Measurements from ENCODE around the gene INHA.

Gene INHA

DNA sequence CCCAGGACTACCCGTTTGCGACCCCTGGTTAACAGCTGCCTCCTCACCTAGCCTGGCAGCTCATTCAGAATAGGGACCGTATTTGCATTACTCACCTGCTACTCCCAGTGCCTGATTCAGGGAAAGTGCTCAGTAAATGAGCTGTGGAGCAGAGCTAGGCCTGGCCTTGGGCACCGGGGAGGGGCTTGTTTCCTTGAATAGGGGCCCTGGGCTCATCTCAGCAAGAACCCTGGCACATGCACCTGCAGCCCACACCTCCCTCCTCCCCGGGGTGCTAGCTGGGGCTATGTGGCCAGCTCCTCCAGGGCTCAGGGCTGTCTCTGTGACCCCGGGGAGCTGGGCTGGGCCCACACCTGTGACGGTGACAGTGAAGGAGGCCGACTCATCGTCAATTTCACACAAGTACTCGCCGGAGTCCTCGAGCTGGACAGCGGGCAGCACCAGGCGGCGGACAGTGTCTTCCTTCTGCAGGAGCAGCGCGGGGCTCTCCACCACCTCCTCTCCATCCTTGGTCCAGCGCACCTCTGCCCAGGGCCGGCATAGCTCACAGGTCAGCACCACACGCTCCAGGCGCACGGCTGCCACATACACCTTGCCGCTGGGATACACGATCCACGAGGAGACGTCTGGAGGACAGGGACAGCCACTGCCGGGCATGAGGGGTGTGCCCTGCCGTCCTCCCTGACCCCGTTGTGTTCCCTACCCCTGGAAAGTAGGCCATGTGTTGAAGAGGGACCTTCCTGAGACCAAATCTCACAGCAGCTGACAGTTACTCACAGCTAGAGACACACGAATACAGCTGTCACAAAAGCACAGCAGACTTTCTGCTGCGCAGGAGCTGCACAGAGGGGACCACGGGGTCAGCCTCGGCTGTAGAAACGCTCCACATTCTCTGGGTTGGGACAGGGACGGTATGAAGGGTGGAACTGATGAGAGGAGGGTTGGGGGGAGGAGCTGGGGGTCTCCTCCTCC lies 9.8 kb upstream of the INHA start:
- TF ChIP-seq, protein P1, sequence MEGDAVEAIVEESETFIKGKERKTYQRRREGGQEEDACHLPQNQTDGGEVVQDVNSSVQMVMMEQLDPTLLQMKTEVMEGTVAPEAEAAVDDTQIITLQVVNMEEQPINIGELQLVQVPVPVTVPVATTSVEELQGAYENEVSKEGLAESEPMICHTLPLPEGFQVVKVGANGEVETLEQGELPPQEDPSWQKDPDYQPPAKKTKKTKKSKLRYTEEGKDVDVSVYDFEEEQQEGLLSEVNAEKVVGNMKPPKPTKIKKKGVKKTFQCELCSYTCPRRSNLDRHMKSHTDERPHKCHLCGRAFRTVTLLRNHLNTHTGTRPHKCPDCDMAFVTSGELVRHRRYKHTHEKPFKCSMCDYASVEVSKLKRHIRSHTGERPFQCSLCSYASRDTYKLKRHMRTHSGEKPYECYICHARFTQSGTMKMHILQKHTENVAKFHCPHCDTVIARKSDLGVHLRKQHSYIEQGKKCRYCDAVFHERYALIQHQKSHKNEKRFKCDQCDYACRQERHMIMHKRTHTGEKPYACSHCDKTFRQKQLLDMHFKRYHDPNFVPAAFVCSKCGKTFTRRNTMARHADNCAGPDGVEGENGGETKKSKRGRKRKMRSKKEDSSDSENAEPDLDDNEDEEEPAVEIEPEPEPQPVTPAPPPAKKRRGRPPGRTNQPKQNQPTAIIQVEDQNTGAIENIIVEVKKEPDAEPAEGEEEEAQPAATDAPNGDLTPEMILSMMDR (IDR thresholded peaks at IDR 0.05; ENCODE audit: unreplicated experiment in 3 of 3) = no peak
- Mint-ChIP-seq H3K9me3 (no peaks in the 10 kb centered on the region), H3K27ac (peak overlapping the region; percentile 44 to 90 (median 67)), H3K36me3 (ENCODE audit: low read depth) (peaks cover 62% of the 10 kb centered on the region), H3K27me3 (ENCODE audit: low read depth) (no peaks in the 10 kb centered on the region), H3K4me3 (peak overlapping the region in 2 of 3 experiments; percentile 48 to 71), H3K4me1 (peaks cover 56% of the 10 kb centered on the region)

DNA sequence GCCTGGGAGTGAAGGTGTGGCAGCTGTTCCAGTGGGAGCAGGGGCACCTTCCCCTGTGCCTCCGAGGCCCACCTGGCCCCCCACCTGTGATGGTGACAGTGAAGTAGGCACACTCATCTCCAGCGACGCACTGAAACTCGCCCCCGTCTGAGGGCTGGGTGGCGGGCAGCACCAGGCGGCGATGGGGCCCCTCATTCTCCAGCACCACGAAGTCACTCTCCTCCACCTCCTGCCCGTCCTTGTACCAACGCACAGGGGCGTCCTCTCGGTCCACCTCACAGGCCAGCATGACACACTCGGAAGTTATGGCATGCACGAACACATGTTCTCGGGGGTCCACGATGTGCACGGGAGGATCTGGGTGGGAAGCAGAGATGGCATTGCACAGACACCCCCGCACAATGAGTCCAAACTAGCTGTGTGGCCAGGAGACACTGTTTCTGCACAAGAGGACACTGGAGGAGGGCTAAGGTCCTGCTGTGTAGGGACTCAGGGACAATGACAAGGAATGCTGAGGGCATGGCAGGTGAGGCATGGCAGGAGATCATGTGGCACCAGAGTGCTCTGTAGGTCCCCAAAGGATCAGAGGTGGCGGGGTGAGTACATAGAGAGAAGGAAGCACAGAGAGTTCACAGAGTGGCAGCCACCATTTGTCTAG lies 8.7 kb upstream of the INHA start:
- Mint-ChIP-seq H3K4me3 (peak overlapping the region in 2 of 3 experiments; percentile 42 to 47), H3K9me3 (no peaks in the 10 kb centered on the region), H3K36me3 (ENCODE audit: low read depth) (peaks cover 65% of the 10 kb centered on the region), H3K27me3 (ENCODE audit: low read depth) (no peaks in the 10 kb centered on the region), H3K27ac (peak overlapping the region in 1 of 3 experiments; percentile 43), H3K4me1 (peaks cover 61% of the 10 kb centered on the region)
- TF ChIP-seq, protein P1 (IDR thresholded peaks at IDR 0.05; ENCODE audit: unreplicated experiment in 3 of 3) = no peak

DNA sequence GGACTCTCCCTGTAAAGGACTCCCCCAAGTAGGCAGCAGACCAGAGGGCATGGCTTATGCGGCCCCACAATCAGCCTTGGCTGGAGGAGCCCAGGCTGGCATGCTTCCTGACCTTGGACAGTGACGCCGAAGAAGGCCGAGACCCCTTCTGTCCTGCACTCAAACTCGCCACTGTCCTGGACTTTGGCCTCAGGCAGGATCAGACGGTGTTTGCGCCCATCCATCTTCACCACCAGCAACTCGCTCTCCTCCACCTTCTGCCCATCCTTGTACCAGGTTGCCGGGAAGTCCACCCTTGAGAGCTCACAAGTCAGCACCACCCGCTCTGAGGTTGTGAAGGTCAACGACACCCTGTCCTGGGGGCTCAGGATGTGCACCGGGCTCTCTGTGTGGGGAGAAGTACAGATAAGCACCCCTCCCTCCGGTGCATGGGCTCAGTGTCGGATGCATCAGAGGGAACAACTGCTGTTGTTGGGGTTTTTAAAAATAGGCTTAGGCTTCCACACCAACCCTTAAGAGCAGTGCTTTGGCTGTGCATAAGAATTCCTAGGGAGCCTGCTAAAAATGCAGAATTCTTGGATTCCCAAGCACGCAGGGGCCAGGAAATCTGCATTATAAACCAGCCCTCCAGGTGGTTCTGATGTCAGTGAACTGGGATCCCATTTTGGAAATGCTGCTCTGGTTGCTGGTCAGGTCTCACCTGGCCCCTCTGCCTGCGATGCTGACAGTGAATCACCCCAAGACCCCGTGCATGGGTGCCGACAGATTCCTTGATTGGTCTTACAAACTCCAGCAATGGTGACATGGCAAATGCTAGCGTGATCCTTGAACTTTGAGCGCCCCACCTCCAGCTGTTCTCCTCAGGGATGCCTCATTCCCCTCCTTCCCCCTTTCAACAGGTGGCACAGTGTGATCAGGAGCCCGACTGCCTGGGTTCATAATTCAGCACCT lies 6.7 kb upstream of the INHA start:
- Mint-ChIP-seq H3K9me3 (no peaks in the 10 kb centered on the region), H3K4me3 (no peak overlapping the region), H3K27ac (peak overlapping the region in 1 of 3 experiments; percentile 37), H3K27me3 (ENCODE audit: low read depth) (peaks cover 4% of the 10 kb centered on the region), H3K36me3 (ENCODE audit: low read depth) (peaks cover 64% of the 10 kb centered on the region), H3K4me1 (peaks cover 65% of the 10 kb centered on the region)
- TF ChIP-seq, protein P1 (IDR thresholded peaks at IDR 0.05; ENCODE audit: unreplicated experiment in 3 of 3) = no peak

DNA sequence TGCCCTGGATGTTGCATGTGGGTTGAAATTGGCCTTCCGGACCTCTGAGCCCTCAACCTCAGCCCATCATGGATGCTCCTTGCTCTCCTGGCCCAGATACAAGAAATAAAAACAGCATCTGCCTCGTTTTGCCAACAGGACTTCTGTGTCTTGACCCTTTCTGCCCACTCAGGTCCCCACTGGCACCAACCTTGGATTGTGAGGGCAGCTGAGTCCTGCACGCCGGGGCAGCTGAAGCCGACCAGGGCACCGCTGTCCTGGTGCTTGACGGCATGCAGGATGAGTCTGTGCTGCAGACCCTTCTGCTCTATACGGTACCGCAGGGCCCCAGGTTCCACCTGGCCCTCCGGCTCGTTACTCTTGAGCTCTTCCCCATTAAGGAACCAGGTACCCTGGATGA lies 5.5 kb upstream of the INHA start:
- TF ChIP-seq, protein P1 (IDR thresholded peaks at IDR 0.05; ENCODE audit: unreplicated experiment in 3 of 3) = no peak
- peaks cover 56% of the 10 kb centered on the region for H3K36me3 Mint-ChIP-seq (ENCODE audit: low read depth)
- peaks cover 4% of the 10 kb centered on the region for H3K27me3 Mint-ChIP-seq (ENCODE audit: low read depth)
- no peaks in the 10 kb centered on the region for H3K9me3 Mint-ChIP-seq
- peaks cover 56% of the 10 kb centered on the region for H3K4me1 Mint-ChIP-seq
- H3K27ac Mint-ChIP-seq = no peak overlapping the region
- peak overlapping the region in 2 of 3 experiments; percentile 46 to 52 for H3K4me3 Mint-ChIP-seq

DNA sequence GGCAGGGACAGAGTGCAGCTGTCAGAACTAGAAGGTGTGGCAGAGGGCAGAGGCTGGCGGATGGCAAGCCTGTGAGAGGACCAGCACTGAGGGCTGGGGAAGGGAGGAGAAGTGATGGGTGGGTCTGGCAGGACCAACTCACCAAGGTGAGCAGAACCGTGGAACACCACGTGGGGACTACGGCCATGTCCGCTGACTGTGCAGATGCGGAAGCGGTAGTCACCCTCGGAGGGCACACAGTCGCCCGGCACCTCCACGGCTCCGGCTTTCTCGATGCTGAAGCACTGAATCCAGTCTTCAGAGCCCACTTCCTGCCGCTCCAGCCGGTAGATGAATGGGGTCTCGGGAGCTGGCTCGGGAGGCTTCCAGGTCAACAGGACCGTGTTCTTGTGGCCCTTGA lies 5.0 kb upstream of the INHA start:
- no peak overlapping the region for H3K27ac Mint-ChIP-seq
- H3K9me3 Mint-ChIP-seq = no peaks in the 10 kb centered on the region
- peaks cover 55% of the 10 kb centered on the region for H3K36me3 Mint-ChIP-seq (ENCODE audit: low read depth)
- peaks cover 57% of the 10 kb centered on the region for H3K4me1 Mint-ChIP-seq
- TF ChIP-seq, protein P1 (IDR thresholded peaks at IDR 0.05; ENCODE audit: unreplicated experiment in 3 of 3) = no peak
- peaks cover 4% of the 10 kb centered on the region for H3K27me3 Mint-ChIP-seq (ENCODE audit: low read depth)
- peak overlapping the region in 2 of 3 experiments; percentile 46 to 52 for H3K4me3 Mint-ChIP-seq

All from nephron (organoid).